GM19025 (cell line): ENCODE data around the gene USP7.
"Not testable (repeated sequence)": the region's sequence is repeated elsewhere in the genome, so short reads cannot be mapped to it uniquely, and the experiment has no call there.

Source experiments
- ATAC-seq: cut with Tn5 transposase; IDR thresholded peaks from one replicate; pipeline ENCODE4 v1.9.1; 2021; ENCODE audit warnings: mild to moderate bottlenecking, low read depth, moderate library complexity; ENCODE audit not compliant: unreplicated experiment

The USP7 gene

GRCh38 chr16:8886593-8887430, 76.9 kb downstream of the USP7 start:
- ATAC-seq, result no peak

DNA sequence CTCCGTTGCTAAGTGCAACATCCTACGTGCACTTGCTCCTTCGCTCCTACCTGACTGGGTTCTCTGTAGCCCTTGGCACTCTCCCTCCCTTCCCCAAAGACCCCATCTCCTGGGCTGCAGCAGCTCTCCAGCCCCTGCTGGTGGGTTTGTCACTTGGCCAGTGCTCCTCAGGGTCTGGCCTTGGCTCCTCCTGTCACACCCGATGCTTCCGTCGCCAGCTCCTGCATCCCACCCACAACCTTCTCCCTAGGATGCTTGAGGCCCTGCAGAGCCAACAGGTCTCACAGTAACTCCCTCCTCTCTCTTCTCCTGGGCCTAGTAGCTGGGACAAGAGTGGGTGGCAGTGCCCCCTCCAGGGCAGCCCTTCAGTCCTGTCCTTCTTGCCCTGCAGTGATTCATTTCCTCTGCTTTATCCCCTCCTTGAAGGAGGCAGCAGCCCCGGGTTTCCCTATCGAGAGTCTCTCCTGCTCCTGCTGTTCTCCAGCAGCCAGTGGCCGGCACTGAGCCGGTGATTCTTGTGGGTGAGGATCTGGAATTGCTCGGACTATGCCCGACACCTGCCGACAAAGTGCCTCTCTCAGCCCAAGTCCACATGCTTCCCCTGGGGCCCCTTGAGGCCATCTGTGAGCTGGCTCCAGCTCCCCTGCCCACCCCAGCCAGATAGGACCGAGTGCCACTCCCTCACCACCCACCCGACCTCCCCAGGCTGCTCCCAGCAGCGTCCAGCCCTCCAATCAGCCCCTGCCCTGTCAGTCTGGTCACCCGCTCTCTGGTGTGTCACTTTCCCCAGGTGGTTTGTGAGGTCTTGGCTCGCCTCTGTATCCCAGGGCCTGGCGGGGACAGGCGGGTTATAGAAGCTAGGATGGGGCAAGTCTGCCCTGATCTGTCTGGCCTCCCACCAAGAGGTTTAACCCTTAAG, 77.8 kb downstream of the USP7 start:
- ATAC-seq, result no peak

DNA sequence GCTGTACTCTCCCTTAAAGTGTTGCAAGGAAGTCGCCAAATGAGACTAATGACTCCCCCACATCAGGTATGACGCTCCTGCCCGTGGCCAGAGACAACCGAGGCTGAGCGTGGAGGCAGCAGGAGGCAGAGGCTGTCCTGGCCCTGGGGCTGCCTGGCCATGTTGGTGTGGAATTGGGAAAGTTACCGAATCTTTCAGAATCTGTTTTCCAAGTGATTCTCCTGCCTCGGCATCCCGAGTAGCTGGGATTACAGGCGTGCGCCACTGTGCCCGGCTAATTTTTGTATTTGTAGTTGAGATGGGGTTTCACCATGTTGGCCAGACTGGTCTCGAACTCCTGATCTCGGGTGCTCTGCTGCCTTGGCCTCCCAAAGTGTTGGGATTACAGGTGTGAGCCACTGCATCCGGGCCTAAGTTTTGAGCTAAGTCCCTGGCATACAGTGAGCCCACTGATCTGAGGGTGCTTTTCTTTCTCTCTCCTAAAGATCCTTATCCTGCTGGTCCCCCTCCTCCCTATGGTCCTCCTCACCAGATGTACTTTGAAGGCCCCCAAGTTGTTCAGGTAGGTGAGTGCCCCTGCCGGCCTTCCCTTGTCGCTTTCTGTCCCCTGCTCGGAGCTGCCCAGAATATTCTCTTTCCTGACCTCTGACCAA, 80.9 kb downstream of the USP7 start:
- no peak for ATAC-seq

DNA sequence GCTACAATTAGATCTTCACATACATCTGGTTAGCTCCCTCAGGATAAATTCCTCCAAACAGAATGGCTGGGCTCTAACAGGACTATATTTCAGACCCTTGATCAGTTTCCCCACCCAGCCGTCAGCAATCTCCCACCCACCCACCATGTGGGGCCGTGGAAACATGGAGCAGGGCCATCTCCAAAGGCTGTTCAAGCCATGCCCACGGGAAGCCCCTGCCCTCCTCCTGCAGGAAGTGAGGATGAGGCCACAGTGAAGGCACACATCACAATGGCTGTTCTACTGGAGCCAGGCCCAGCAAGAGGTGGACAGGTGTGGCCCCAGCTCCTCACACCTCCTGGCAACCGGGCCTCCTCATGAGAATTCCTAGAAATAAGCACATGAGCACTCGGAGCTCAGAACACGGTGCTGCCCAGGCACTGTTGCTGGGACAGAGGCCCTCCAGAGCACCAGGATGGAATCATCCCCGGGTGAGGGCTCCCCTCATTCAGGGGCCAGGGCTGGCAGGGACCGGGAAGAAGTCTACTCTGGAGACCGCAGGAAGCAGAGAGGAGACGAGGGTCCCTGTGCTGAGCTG, 81.6 kb downstream of the USP7 start, which contains the start of gene LITAFD:
Gene LITAFD, plus strand, starts transcription at position 311 of the 577 bp plus-strand sequence. CDS start 2,005 bp downstream, outside the sequence.
- ATAC-seq, result no peak

DNA sequence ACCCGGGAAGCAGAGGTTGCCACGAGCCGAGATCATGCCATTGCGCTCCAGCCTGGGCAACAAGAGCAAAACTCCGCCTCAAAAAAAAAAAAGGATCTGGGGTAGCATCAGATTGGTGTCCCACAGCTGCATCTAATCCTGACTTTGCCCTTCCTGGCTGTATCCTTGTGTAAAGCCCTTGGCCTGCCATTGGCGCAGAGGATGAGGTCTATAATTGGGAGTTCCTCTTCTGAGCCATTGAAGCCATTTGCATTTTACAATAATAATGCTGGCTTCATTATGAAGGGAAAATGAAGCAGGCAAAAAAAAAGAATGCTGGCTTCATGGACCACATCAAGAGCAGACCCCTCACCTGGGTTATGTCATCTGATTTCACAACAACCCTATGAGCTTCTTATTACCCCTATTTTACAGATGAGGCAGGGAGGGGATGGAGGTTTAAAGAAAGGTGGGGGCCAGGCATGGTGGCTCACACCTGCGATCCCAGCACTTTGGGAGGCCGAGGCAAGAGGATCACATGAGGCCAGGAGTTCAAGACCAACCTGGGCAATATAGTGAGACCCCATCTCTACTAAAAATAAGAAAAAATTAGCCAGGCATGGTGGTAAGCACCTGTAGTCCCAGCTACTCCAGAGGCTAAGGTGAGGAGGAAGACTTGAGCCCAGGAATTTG, 82.7 kb downstream of the USP7 start:
- no peak for ATAC-seq

DNA sequence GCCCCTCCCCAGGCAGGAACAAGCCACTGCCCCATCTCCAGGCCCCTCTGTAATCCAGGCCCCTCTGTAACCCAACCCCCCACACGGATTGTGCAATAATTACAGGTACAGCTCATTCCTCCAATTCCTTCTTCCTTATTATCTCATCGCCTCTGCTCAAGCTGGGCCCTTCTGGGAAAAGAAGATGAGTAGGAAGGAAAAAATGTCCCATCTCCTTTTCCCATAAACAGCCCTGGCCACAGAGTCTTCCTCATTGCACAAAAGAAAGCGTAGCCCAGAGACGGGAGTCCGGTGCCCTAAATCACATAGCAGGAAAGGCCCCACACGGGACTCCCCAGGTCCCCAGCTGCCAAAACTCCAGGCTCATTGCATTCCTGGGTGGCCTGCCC, 85.2 kb downstream of the USP7 start:
- no peak for ATAC-seq

DNA sequence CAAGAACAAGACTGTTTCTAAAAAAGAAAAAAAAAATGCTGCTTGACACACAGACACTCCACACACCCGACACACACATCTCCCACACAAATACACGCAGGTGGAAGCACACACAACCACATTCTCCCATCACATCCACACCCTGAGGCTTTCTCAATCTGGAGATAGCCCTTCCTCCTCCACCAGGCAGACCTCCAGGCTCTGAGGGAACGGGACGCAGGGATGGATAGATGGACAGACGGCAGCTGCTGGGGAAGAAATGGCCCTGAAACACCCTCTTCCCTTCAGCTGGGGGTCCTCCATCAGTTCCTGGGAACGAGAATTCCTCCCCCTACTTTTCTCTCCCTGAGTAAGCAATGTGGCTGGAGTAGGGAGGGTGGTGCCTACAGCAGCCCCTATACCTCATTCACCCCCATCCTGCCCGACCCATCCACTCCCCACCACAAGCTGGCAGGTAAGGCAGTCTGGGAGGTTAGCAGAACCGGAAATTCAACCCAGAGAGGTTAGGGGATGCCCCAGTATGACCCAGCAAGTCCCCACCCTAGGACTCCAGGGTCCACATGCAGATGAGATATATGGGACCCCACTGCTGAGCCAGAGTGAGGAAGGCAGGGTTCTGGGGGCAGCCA, 85.7 kb downstream of the USP7 start:
- no peak for ATAC-seq

DNA sequence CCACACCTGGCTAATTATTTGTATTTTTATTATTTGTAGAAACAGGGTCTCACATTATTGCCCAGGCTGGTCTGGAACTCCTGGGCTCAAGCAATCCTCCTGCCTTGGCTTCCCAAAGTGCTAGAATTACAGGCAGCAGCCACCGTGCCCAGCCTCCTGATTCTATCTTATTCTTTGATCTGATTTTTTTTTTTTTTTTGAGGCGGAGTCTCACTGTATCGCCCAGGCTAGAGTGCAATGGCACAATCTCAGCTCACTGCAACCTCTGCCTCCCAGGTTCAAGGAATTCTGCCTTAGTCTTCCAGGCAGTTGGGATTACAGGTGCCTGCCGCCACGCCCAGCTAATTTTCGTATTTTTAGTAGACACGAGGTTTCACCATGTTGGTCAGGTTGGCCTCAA, 88.4 kb downstream of the USP7 start:
- not testable (repeated sequence) for ATAC-seq

- no peak for ATAC-seq
Observed at GRCh38 chr16:8874388-8874787, 89.3 kb downstream of the USP7 start.

- not testable (repeated sequence) for ATAC-seq
Observed at GRCh38 chr16:8873866-8874195, 89.9 kb downstream of the USP7 start.

GRCh38 chr16:8872967-8873865, 90.5 kb downstream of the USP7 start:
- ATAC-seq, result no peak

GRCh38 chr16:8872071-8872470, 91.6 kb downstream of the USP7 start:
- no peak for ATAC-seq

GRCh38 chr16:8869988-8870241, 93.8 kb downstream of the USP7 start:
- not testable (repeated sequence) for ATAC-seq

- no peak for ATAC-seq
Observed at GRCh38 chr16:8869212-8869987, 94.3 kb downstream of the USP7 start.

GRCh38 chr16:8868416-8869211, 95.1 kb downstream of the USP7 start, which contains the start of gene CARHSP1:
Gene CARHSP1 (minus strand): TSS chr16:8869006. CDS start chr16:8859328, 9,678 bp downstream.
- peak; percentile 73 for ATAC-seq

GRCh38 chr16:8867932-8868415, 95.7 kb downstream of the USP7 start:
- no peak for ATAC-seq
